TTC549 (cell line): ENCODE measurements around the gene PIP5K1B.

ENCODE experiments used
- FAIRE-seq: peaks from 2 replicates; lab custom pipeline; 2012; peaks lifted over from hg19 to GRCh38; lab: Jason Lieb, UNC

The PIP5K1B gene

DNA sequence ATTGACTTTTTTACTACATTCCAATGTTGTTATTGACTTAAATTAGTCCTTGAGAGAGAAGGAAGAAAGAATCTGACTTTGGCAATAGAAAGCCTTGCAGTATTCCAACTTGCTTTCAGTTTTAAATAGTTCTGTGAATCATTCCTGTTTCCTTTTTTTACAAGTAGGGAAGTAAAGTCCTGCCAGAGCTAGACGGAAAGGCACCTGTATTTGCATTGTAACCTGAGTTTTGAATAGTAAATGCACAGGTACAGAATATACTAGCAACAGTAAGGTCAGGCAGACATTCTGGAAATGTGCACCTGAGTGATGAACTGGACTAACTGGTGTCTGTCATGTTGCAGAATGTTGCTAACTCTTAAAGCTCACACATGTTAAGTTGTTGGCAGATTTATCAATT lies 208.0 kb downstream of the PIP5K1B start:
- no peak for FAIRE-seq

DNA sequence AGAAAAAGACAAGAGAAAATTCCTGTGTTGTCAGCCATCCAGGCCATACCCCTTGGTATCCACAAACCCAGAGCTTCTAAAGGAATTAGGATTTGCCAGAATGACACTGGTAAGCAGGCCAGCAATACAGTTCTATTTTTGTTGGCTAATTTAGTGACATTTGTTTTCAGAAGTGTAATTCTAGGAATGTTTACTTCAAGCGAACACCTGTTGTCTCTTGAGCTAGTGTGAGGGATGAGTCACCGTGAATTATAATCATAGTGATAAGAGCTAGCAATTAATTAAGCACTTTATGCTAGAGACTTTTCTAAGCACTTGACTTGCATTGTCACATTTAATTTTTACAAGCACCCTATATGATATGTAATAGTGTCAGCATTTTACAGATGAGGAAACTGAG lies 209.7 kb downstream of the PIP5K1B start:
- FAIRE-seq, result no peak

DNA sequence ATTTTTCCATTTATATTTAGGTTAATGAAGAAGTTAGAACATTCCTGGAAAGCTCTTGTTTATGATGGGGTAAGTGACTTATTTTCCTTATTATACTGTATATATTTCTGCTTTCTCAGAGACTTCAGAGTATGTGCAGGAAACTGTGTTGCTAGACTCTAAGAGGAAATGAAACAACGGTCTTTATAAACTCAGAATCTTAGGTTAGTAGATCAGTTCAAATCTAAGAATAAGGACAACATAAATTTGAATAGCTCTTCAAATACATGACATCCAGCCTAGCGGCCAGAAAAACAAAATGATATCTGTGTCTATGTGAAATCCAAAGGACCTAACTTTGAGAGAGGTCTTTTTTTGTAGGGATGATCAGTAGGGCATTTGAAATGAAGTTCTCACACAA lies 214.6 kb downstream of the PIP5K1B start:
- FAIRE-seq, result no peak

DNA sequence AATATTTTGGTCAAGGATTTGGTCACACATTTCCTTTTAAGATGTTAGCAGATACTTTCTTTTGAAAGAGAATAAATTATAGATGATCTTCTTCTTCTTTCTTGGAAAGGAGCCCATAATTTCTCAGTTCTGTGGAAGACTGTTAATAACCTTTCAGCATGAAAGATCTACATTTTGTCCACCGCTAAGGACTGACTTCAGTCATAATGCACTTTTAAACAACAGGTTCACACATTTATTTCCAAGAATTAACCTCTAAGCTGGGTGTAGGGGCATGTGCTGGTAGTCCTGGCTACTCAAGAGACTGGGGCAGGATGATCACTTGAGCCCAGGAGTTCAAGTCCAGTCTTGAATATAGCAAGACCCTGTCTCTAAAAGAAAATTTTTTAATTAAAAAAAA lies 215.9 kb downstream of the PIP5K1B start:
- FAIRE-seq, result no peak

DNA sequence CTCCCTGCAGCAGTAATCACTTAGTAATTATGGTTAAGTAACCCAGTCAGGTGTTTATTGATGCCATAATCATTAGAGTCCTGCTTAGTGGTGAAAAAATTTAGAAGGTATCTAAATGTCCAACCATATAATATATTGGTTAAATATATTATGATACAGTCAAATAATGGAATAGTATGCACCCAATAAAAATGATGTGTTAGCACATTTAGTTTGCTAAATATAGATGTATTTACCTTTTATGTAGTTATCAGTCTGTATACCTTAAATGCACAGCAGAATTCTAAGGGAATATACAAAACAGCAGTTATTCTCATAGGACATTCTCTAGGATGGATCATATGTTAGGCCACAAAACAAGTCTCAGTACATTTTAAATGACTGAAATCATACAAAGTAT lies 218.4 kb downstream of the PIP5K1B start:
- FAIRE-seq, result no peak

DNA sequence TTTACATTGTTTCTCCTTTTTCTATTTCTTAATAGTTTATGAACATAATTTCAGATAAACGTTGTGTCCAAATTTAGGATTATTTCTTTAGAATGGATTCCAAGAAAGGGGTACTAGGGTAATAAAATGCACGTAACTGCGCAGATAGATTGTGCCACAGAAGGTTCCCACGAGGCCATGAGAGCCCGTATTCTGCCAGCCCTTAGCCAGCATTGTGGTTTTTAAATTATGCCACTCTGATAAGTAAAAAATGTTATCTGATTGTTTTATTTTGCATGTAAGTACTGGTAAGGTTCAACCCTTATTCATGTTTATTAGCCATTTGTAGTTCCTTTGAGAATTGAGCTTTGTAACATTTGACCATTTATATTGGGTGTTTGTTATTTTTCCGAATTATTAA lies 220.1 kb downstream of the PIP5K1B start:
- FAIRE-seq, result no peak

DNA sequence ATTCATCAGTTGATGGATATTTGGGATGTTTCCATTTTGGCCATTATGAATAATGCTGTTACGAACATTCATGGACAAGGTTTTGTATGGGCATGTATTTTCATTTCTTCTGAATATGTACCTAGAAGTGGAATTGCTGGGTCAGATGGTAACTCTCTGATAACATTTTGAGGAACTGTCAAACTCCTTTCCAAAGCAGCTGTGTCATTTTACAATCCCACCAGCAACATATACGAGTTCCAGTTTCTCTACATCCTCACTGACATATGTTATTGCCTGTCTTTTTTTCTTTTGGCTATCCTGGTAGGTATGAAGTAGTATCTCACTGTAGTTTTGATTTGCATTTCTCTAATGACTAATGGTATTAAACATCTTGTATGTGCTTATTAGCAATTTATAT lies 222.1 kb downstream of the PIP5K1B start:
- FAIRE-seq, result no peak

DNA sequence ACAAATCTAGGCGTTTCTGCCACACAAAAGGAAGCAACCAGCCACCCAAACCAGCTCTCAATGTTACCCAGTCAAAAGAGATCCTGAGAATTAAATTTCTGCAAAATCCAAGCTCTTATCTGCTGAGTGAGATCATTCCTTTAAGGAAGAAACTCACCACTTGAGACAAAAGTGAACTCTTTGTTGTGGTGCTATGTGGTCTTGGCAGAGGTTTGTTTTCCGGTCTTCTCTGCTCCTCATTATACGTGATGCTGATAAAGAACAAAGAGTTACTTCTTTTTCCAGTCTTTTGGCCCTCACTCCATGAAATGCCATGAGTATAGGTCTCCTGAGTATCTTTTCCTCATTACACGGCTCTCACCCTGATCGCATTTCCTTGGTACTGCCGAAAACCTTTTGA lies 226.8 kb downstream of the PIP5K1B start:
- no peak for FAIRE-seq

DNA sequence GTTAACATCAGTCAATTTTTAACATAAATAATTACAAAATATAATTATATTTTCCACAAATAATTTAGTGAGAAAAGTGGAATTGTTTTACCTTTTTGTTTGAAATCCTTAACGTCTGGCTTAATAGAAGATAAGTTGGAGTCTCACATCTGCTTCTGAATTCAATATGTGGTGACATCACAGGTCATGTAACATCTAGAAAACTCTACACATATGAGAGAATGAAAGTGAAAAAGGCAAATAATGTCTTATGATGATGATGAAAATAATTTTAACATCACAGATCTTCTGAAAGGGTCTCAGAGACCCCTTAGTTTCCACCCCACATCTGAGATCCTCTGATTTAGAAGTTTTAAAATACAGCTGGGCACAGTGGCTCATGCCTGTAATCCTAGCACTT lies 227.4 kb downstream of the PIP5K1B start:
- FAIRE-seq, result no peak

DNA sequence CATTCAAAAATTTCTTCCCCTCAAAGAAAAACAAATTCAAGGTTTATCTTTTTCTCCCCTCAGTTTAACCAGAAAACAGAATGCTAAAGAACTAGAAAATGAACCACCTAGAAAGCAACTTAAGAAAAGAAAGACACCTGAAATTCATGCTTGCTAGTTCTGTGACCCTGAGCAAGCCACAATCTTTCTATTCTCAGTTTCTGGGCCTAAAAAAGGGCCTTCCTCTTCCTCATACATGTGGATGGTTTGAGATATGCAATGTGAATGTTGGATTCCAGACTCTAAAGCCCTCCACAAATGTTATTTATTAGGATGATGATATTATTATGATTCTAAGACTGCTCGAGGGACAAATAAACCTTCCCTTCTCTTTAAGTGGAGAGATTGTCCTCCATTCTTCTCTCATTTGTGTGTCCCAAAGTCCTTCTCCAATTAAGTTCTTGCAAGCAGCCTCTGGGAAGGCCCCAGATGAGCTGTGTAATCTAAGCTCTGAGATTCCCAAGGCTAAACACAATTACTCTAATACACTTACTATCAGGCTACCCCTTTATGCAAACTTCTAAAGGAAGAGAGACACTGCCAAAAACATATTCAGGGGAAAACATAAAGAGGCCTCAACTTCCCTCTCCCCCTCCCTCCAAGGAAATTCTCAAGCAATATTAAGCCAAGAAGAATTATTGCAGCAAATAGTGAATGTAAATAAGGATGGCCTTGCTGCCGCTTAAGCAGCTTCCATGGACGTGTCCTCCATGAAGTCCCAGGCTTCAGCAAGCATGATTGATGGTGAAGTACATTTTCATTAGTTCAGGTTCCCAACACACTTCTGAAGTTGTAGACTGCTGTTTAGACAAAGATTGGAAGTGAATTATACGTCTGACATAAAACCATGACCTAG lies 228.6 kb downstream of the PIP5K1B start:
- FAIRE-seq, result no peak

DNA sequence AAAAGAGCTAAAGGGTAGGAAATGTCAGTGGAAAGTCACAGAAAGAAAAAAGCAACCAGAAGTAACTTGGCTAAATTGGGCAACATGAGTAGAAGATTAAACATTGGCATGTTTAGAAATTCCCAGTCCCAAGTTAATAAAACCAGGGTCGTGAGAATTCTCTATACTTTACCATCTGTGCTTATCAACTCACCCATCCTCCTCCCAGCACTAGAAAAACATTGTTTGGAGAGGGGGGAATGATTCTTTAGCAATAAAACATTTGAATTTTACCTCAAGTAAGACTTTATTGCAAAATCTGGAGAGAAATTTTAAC lies 229.2 kb downstream of the PIP5K1B start:
- FAIRE-seq, result no peak

DNA sequence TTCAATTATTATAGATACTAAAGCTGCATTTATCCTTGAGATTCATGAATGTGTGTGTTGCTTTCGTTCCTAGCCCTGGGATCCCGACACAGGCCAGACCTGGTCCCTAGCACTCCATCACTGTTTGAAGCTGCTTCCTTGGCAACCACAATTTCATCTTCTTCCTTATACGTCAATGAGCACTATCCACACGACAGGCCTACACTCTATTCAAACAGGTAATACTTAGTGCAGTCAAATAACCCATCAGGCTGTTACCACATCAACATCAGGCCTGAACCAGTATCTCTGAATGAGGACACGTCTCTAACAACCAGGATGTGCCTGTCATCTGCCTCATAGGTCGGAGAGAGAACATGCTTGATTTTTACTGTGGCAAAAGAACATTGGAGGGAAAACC lies 235.5 kb downstream of the PIP5K1B start:
- FAIRE-seq, result no peak

DNA sequence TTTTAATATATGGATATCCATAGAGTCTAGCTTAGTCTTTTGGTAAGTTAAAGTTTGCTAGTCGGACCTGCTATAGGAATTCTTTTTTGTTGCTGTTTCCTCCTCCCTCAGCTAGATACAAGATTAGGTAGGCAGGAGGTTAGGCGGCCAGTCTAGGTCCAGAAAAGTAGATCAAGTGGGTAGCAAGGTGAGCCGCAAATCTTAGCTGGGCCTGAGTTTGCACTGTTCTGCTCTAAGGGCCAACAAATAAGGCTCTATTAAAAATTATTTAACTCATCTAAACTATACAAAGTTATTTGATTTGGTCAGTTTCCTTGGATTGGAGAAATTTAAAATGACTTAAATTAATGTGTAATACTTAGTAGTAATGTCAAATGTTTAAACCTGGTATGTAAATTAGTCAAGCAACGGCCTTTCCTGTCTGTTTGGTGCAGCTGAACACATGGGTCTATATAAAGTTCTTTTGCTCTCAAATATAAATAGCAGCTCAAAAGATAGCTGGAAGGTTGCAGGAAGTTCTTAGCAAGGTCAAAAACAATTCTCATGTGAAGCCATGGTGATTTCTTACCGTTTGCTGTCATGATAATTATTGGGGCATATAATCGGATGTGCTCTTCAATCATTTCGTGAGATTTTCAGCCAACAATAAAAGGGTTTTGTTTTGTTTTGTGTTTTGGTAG lies 236.9 kb downstream of the PIP5K1B start:
- FAIRE-seq, result no peak

DNA sequence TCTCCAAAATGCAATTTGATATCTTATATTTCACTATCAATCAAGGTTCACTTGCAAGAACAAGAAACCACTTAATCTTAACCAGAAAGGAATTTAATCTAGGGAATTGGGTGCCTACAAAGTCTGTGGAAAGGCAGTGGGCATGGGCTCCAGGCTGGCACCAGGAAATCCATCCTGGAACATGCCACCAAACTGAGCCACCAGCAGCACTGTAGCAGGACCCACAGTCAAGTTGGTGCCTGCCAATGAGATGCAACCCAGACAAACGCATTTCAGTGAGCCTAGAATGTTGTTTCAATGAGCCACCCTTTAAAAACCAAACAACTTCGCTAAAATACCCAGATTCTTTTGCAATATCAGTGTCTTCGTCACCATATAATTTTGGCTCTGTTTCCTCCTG lies 237.8 kb downstream of the PIP5K1B start:
- no peak for FAIRE-seq

DNA sequence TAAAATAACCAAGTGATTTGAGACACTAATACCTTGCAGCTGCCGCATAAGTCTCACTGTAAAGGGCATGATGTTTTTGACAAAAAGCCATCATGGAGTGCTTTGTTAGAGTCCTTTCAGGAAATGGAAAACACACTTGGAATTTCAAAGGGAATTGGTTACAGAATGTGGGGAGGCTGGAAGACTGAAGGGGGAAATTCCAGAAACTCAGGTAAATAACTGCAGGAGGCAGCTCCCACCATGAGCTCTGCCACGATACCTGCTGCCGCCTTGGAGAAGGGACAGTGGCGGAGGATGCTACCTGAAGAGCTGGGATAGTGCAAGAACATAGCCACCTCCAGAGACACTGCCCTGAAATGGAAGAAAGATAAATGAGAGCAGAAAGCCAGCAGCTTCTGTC lies 242.0 kb downstream of the PIP5K1B start:
- FAIRE-seq, result no peak

DNA sequence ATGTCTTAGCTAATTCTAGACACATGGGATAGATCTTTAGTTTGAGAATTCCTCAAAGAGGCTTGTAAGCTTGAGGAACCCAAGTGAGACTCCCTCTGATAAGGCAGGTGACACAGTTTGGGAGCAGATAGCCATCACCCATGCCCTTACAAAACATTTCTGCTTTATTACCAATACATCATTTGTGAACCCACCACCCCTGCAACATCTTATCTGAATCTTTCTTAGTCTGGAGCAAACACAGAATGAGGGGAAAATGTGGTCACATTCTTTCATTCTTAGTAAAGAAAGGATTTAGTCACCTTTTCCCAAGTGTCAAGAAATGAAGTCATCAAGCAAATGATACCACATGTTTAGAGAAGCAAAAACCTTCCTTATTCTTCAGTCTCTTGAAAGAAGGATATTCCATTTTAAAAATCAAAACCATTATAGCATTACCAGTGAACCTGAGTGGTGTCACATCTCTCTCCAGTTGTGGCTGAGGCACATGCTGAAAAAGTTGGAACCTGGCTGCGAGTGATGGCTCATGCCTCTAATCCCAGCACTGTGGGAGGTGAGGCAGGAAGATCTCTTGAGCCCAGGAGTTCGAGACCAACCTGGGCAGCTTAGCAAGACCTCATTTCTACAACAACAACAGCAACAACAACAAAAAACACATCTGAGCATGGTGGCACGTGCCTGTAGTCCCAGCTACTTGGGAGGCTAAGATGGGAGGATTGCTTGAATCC lies 243.0 kb downstream of the PIP5K1B start:
- FAIRE-seq, result no peak

DNA sequence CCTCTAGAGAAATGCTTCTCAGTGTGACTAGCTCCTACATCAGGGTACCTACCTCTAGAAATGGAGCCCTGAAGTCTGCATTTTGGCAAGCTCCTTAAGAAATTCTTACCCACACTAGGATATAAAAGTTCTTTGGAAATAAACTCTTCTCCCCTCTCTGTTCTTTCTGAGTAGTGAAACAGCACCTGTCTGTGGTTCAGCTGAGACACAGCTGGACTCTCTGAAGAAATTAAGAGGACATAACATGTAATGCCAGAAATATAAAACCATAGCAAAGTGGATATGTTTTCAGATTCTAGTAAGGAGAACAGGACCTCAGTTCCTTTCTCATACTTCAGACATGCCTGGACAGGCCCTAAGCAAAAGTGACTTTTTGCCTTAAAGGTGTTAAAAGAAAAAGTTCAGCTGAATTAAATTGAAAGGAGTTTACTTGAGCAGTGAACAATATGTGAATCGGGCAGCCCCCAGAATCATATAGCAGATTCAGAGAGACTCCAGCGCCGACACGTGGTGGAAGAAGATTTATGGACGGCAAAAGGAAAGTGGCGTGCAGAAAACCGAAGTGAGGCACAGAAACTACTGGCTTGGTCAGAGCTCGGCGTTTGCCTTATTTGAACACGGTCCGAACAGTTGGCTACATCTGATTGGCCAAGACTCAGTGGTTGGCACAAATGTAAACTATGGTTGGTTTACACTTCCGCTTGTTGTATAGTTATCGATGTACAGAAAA lies 244.4 kb downstream of the PIP5K1B start:
- FAIRE-seq, result no peak

DNA sequence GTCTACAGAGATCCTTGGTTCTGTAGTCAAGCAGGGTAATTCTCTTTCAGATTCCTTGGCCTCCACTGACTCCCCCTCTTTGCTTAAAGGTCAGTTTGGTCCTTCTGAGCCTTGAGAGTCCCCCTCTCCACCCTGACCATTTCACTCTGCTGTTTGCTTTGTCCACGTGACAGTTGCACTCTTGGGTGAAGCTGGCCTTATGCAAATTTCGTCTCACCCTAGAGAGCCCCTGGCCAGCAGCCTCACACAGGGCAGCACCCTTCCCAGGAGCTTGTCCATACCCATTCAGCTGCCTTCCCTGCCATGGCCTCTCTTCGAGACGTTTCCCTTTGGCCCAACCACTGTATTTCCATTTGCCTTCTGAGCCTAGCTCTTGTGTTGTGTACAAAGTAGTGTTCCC lies 245.1 kb downstream of the PIP5K1B start:
- FAIRE-seq, result no peak

DNA sequence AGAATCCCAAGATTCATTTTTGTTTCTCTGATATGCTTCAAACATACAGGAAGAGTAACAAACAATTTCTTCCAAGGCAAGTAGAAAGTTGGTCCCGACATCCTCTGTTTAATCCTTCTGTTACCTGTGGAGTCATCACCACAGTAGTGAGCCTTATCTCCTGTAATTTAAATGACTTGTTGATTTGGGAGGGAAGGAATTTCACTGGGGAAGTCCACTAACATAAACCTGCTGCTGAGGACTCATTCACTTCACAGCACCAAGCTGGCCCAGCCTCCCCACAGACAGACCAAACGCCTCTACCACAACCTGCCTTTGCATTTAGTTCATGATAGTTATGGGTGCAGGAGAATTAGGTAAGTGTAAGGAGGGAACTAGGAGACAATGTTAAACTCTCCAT lies 245.6 kb downstream of the PIP5K1B start:
- FAIRE-seq, result no peak

DNA sequence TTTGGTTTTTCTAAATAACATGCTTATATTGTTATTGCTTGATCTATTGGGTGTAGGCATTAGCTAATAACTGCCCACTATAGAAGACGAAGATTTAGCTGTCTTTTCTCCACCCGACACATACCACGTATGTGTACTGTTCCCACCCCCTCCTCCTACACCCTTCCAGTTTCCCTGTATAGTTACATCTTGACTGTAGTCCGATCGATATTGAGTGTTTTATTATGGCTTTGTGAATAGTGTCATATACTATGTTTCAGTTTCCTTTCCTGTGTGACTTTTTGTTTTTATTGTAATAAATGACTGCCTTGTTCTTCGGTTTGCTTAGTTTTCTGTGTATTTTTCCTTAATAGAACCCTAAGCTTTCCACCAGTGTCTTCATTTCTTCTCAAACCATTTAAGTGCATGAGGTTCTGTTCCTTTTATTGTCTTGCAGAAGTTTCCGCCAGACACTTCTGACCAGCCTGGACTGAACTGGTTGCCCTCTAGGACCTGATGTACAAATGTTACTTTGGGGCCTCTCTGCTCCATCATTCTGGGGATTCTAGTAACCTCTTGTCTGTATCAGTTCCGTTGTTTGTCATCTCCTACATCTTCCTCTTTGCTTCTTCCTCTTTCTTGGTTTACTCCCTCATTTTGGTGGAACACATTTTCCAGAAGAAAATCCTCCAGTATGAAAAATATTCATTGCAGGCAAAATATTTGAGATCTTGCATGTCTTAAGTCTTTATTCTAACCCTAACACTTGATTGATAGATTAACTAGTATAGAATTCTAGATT lies 247.0 kb downstream of the PIP5K1B start:
- no peak for FAIRE-seq

DNA sequence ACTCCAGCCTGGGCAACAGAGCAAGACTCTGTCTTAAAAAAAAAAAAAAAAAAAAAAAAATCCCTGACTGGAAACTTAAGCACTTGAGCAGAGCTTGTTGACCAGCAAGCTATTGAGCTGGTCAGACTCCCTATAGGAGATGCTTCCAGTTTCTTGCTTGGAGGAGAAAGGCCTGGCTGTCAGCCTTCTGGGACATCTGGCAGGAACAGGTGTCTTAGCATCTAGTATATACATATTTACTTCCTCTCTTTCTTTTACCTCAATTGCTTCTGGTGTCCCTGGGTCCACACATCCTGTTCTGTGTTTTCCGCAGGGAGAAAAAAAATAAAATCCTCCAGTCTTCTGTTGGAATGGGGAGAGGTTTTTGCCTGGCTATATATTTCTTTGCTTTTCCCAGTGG lies 248.7 kb downstream of the PIP5K1B start:
- no peak for FAIRE-seq

DNA sequence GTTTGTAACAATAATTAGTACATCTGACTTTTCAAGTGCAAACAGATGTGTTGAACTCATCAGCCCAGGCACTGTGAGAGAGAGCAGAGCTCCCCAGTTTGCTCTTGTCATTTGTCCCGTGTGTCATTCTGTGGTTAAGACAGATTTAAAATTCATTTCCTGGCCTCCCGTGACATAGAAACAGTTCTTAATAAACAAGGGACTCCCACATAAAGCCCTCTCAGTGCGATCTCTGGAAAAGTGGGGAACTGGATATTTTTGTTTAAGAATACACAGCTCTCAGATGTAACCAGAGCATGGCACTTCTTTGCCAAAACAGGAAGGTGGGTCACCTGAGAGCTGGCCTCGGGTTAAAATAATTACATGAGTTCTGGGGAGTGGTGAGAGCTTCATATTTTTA lies 250.3 kb downstream of the PIP5K1B start:
- FAIRE-seq, result no peak
